GM12873 (cell line): ENCODE data around the gene RUNX1.

Experiments used
- TF ChIP-seq, protein P1 (sequence below): IDR thresholded peaks from 2 replicates; pipeline ENCODE4 v1.5.1; 2012; ENCODE audit warnings: low read depth, mild to moderate bottlenecking, moderate library complexity, low read length, control low read depth; ENCODE audit not compliant: insufficient read depth; ENCODE audit errors: missing control alignments

Gene RUNX1

DNA sequence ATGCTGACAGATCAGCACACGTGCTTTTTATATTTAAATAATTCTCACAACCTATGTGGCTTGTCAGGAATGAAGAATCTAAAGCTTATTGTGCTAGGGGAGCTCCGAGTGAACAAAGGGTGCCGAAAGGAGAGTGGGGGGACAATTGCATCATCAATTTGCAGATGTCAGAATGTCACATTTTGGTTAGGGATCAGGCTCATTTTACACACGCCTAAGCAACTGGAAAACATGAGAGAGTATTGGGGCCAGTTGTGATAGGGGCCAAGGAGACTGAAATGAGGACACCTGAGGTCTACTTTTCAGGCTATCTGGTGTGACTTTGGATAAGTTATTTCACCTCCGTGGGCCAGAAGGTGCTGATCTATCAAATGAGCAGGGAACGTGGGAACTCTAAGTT lies 31.8 kb downstream of the RUNX1 start:
- TF ChIP-seq, protein P1, sequence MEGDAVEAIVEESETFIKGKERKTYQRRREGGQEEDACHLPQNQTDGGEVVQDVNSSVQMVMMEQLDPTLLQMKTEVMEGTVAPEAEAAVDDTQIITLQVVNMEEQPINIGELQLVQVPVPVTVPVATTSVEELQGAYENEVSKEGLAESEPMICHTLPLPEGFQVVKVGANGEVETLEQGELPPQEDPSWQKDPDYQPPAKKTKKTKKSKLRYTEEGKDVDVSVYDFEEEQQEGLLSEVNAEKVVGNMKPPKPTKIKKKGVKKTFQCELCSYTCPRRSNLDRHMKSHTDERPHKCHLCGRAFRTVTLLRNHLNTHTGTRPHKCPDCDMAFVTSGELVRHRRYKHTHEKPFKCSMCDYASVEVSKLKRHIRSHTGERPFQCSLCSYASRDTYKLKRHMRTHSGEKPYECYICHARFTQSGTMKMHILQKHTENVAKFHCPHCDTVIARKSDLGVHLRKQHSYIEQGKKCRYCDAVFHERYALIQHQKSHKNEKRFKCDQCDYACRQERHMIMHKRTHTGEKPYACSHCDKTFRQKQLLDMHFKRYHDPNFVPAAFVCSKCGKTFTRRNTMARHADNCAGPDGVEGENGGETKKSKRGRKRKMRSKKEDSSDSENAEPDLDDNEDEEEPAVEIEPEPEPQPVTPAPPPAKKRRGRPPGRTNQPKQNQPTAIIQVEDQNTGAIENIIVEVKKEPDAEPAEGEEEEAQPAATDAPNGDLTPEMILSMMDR = no peak

- TF ChIP-seq, protein P1 = no peak
Observed at GRCh38 chr21:35016517-35017188, 32.4 kb downstream of the RUNX1 start.

DNA sequence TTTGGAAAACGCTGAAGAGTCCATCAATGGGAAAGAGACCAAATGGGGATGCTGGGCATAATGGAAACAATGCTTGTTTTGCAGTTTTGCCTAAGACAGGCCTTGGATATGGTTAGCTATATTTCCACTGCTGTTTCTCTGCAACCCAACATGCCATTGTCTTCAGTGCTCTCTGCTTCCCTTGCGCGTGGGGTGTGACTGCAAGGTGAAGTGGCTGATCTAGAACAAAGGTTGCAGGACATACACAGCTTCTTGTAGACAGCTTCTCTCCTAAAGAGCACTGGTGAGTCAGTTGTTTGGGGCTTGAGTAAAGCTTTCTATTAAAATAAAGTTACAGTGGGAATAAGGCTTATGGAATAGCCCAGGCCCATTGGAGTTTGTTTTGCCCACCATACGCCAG lies 33.0 kb downstream of the RUNX1 start:
- TF ChIP-seq, protein P1 = no peak

DNA sequence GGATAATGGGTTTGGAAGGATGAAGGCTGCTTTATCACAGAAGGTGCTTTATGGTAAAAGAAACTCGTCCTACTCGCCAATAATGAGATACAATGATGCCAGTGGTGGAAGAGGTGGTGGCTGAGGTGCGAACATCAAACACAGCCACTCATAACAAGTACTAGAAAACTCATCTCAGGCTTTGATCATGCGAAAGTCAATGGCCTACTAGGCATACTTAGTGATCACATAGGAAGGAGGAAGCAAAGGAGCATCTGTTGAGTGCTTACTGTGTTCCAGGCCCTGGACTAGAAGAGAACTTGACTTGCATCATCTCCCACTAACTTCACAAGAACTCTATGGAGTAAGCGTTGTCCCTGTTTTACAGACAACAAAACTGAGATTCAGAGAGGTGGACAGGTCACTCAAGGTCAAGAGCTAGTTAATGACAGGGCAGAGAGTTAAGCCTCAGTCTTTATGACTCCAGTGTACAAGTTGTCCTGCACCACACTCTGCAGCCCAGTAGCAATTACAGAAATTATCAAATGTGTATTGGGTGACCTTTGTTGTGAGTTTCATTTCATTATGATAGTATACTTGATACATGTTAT lies 33.6 kb downstream of the RUNX1 start:
- TF ChIP-seq, protein P1 = no peak

DNA sequence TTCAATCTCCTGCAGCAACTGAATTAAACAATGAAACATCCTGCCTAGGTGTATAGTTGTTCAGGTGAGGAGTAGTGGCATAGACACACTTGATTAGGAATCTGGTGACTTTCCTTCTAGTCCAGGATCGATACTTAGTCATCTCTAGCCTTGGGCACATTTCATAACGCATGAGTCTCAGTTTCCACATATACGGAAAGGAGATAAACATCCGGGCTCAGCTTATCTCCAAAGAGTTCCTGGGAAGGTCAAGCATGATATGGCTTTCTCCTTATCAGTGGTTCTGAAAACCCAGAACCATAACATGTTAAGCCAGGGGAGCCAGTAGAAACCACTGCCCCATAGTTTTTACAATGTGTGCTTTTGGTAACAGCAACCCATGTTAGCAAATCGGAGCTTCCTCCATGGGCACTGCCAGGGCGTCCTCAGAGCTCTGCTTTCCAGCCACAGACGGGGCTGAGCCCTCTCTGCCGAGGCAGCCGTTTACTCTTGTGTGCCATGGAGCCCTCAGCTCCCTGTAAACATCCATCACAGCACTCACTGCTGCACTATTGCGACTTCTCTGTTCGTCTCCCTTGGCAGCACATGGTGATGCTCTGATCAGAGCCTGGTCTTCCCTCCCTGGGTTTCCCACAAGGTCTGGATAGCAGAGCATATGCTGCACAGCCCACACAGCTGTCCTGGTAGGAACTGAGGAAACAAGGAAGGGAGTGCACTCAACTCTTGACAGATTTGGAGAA lies 34.6 kb downstream of the RUNX1 start:
- TF ChIP-seq, protein P1 = no peak

DNA sequence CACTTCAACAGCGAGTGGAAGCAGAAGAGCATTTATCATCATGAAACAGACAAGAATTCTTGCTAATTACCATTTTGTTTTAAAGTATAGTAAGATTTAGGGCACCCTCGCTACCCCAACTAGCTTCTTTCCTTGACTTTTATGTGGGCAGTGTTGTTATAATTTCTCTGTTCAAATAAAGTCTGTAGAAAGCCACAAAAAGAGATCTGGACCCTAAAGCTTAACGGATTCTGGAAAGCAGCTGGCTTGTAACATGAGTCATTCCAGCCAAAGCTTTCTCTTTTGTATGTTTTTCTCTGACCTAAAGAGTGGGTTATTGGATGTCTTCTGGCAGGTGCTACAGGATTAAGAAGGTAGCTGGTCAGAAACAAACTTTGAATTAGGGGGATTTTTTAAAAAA lies 37.4 kb downstream of the RUNX1 start:
- TF ChIP-seq, protein P1 = no peak

DNA sequence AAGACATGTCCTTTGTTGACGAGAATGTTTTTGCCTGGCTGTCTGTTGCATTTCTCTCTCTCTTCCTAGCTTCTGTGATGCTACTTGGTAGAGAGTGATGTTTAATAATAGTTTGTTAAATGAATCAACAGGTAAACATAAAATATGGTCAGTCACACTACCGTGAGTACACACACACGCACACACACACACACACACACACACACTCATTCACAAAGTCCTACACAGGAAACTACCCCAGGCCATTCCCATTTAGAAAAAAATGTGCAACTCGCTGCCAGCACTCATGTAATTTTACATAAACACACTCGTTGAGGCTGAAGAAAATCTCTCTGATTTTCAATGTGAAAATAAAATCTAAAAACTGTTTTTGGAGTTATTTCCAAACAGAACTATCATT lies 38.7 kb downstream of the RUNX1 start:
- TF ChIP-seq, protein P1 = no peak
